PC-9 (cell line): ENCODE results near the gene DEFB114.

ENCODE experiments used
- CTCF ChIP-seq: fragments of 200-600 bp; sonication (generic); conservative IDR thresholded peaks from 2 replicates; pipeline ENCODE4 v1.6.1; 2017; ENCODE audit warnings: mixed run types, antibody characterized with exemption, mild to moderate bottlenecking, moderate library complexity
- EZH2 ChIP-seq: fragments of 200-600 bp; sonication (generic); IDR thresholded peaks from 2 replicates; pipeline ENCODE4 v1.8.0; 2017; ENCODE audit warnings: antibody characterized with exemption, low read depth

DNA sequence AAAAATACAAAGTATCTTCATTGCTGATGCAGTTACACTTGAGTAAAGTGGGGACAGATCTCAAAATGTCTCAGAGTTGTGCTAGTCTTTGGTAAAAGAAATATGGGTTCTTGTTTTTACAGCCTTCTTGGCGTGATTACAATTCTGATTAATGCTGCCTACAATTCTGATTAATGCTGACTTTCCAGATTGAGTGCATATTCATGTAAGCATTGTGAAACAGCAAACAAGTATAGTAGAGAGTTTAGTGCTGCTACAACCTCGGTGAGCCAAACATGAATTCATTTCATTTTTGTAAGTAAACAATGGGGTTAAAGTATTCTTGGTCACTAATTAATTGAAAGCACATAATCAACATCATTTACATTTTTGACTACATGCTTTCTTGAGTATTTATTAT lies 5.6 kb upstream of the DEFB114 start, which contains the start of gene DEFB113:
- no peak for TF ChIP-seq EZH2
- no peak for TF ChIP-seq CTCF
